Measurements from ENCODE around the gene LINS1. TPM values are rescaled to one million over a fixed set of nuclear protein-coding genes. Genes with fewer than 3 reads are reported as not detected.

Gene LINS1
- polyA plus RNA-seq, 1 donor from 2014 or later, result 21.4 TPM

- Histone ChIP-seq H3K9me2 (ENCODE audit: insufficient read depth, low read length) (no peaks in the 10 kb centered on the region), H3K4me3 (ENCODE audit: low read length) (no peak overlapping the region), H3K9ac (ENCODE audit: low read length) (no peak overlapping the region), H3F3A (ENCODE audit: insufficient read depth, low read length, poor library complexity, severe bottlenecking) (no peaks in the 10 kb centered on the region), H4K20me1 (ENCODE audit: insufficient read depth) (no peaks in the 10 kb centered on the region), H3K27ac (ENCODE audit: low read length) (no peak overlapping the region), H3K4me2 (ENCODE audit: low read length) (no peak overlapping the region), H2AFZ (ENCODE audit: low read depth, low read length) (no peak overlapping the region), H3K79me2 (replicated peaks; ENCODE audit: insufficient read depth, low read length) (no peaks in the 10 kb centered on the region), H3K27me3 (ENCODE audit: insufficient read depth, low read depth, low read length) (no peaks in the 10 kb centered on the region), H3K36me3 (ENCODE audit: insufficient read depth, low read length) (no peaks in the 10 kb centered on the region), H3K9me3 (ENCODE audit: low read length) (no peaks in the 10 kb centered on the region)
- TF ChIP-seq SMC3 (conservative IDR thresholded peaks at IDR 0.05; ENCODE audit: poor library complexity) (no peak), POLR2AphosphoS5 (IDR thresholded peaks at IDR 0.05) (no peak)
These were observed 28.5 kb downstream of the LINS1 start for GRCh38 chr15:100573526-100573925.

GRCh38 chr15:100572362-100572983 lies 29.5 kb downstream of the LINS1 start:
- H3F3A ChIP-seq (ENCODE audit: insufficient read depth, low read length, poor library complexity, severe bottlenecking), result peaks cover 3% of the 10 kb centered on the region
- no peaks in the 10 kb centered on the region for H3K79me2 ChIP-seq (replicated peaks; ENCODE audit: insufficient read depth, low read length)
- H3K36me3 ChIP-seq (ENCODE audit: insufficient read depth, low read length), result no peaks in the 10 kb centered on the region
- no peak for TF ChIP-seq POLR2AphosphoS5 (IDR thresholded peaks at IDR 0.05)
- peak; percentile 68 for TF ChIP-seq CTCF (IDR thresholded peaks at IDR 0.05; ENCODE audit: poor library complexity, severe bottlenecking)
- no peak for TF ChIP-seq TAF1 (IDR thresholded peaks at IDR 0.05; ENCODE audit: low read depth)
- TF ChIP-seq SMC3 (conservative IDR thresholded peaks at IDR 0.05; ENCODE audit: poor library complexity), result peak; percentile 72
- no peak for TF ChIP-seq EP300 (conservative IDR thresholded peaks at IDR 0.05; ENCODE audit: poor library complexity, severe bottlenecking)
- TF ChIP-seq EZH2 (IDR thresholded peaks at IDR 0.05; ENCODE audit: borderline replicate concordance, insufficient read depth, low read length, poor library complexity, severe bottlenecking), result no peak
- no peak for TF ChIP-seq REST (IDR thresholded peaks at IDR 0.05; ENCODE audit: borderline replicate concordance)
- no peak for TF ChIP-seq MXI1 (conservative IDR thresholded peaks at IDR 0.05; ENCODE audit: poor library complexity, severe bottlenecking)
- TF ChIP-seq RAD21 (conservative IDR thresholded peaks at IDR 0.05), result peak; percentile 64
- H3K27ac ChIP-seq (ENCODE audit: low read length), result no peak overlapping the region
- H3K4me2 ChIP-seq (ENCODE audit: low read length), result no peak overlapping the region
- no peaks in the 10 kb centered on the region for H4K20me1 ChIP-seq (ENCODE audit: insufficient read depth)
- H3K27me3 ChIP-seq (ENCODE audit: insufficient read depth, low read depth, low read length), result no peaks in the 10 kb centered on the region
- no peak overlapping the region for H2AFZ ChIP-seq (ENCODE audit: low read depth, low read length)
- no peak overlapping the region for H3K9ac ChIP-seq (ENCODE audit: low read length)
- H3K4me3 ChIP-seq (ENCODE audit: low read length), result no peak overlapping the region
- H3K9me3 ChIP-seq (ENCODE audit: low read length), result no peaks in the 10 kb centered on the region
- no peaks in the 10 kb centered on the region for H3K9me2 ChIP-seq (ENCODE audit: insufficient read depth, low read length)
